ENCODE data around the gene TFPI.
"Not testable (repeated sequence)": the region's sequence is repeated elsewhere in the genome, so short reads cannot be mapped to it uniquely, and the experiment has no call there.

The TFPI gene

GRCh38 chr2:187575751-187576067 is 21.5 kb upstream of the TFPI start:
- H3K36me3 ChIP-seq (replicated peaks) = no peaks in the 10 kb centered on the region
- DNase-seq = no peak
- no peaks in the 10 kb centered on the region for H3K27me3 ChIP-seq (replicated peaks)
- in situ Hi-C loops (cut with HindIII; ENCODE audit: low pct_ligation_motif_present, low sequenced_read_pairs) = no loop called here
- no peak overlapping the region for H3K27ac ChIP-seq
- TF ChIP-seq, protein P1, sequence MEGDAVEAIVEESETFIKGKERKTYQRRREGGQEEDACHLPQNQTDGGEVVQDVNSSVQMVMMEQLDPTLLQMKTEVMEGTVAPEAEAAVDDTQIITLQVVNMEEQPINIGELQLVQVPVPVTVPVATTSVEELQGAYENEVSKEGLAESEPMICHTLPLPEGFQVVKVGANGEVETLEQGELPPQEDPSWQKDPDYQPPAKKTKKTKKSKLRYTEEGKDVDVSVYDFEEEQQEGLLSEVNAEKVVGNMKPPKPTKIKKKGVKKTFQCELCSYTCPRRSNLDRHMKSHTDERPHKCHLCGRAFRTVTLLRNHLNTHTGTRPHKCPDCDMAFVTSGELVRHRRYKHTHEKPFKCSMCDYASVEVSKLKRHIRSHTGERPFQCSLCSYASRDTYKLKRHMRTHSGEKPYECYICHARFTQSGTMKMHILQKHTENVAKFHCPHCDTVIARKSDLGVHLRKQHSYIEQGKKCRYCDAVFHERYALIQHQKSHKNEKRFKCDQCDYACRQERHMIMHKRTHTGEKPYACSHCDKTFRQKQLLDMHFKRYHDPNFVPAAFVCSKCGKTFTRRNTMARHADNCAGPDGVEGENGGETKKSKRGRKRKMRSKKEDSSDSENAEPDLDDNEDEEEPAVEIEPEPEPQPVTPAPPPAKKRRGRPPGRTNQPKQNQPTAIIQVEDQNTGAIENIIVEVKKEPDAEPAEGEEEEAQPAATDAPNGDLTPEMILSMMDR (IDR thresholded peaks at IDR 0.05; ENCODE audit: low read depth, low read length, missing control alignments) = no peak
- no peak overlapping the region for H3K4me3 ChIP-seq (ENCODE audit: low read depth, low read length)

DNA sequence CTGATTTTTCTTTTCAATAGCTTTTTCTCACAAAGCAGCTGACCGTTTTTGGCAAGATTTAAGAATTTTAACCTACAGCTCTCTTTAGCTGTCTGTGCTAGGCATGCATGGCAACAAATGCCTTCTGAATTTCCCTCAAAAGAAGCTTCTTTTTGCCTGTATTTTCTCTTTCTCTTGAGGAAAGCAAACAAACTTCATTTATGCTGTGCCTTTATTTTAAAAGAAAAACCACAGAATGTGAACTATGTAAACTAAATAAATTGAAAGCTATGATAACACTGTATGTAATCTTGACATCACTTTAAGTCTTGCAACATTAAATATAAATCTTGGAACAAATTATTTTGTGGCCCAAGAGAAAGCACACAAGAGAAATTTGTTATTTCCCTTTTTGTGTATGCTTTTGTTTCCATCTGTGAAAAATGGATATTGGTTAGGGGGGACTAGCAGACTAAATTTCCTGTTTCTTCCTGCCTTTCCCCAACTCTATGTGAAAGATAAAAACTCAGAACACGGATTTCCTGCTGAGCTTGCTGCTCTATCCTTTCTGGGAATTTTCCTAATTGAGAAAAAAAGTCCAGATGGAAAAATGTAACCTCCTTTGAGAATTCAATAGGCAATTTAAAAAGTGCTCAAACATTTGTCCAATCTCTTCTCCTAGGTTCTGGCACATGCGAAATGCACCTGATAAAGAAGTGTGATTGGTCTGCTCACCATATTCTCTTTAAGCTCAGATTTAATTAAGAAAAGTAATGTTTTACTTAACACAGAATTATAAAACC is 20.9 kb upstream of the TFPI start:
- H3K27me3 ChIP-seq (replicated peaks) = no peaks in the 10 kb centered on the region
- no peaks in the 10 kb centered on the region for H3K36me3 ChIP-seq (replicated peaks)
- in situ Hi-C loops (cut with HindIII; ENCODE audit: low pct_ligation_motif_present, low sequenced_read_pairs) = no loop called here
- TF ChIP-seq, protein P1 (IDR thresholded peaks at IDR 0.05; ENCODE audit: low read depth, low read length, missing control alignments) = no peak
- H3K27ac ChIP-seq = peak overlapping the region; percentile 13
- DNase-seq = no peak
- H3K4me3 ChIP-seq (ENCODE audit: low read depth, low read length) = no peak overlapping the region

- H3K4me3 ChIP-seq (ENCODE audit: low read depth, low read length) = no peak overlapping the region
- no peaks in the 10 kb centered on the region for H3K27me3 ChIP-seq (replicated peaks)
- no peak overlapping the region for H3K27ac ChIP-seq
- DNase-seq = no peak
- in situ Hi-C loops (cut with HindIII; ENCODE audit: low pct_ligation_motif_present, low sequenced_read_pairs) = no loop called here
- no peaks in the 10 kb centered on the region for H3K36me3 ChIP-seq (replicated peaks)
- TF ChIP-seq, protein P1 (IDR thresholded peaks at IDR 0.05; ENCODE audit: low read depth, low read length, missing control alignments) = no peak
These were observed 19.5 kb upstream of the TFPI start for GRCh38 chr2:187573722-187574121.

- in situ Hi-C loops (cut with HindIII; ENCODE audit: low pct_ligation_motif_present, low sequenced_read_pairs); H3K27ac ChIP-seq; H3K4me3 ChIP-seq (ENCODE audit: low read depth, low read length); H3K36me3 ChIP-seq (replicated peaks); H3K27me3 ChIP-seq (replicated peaks); DNase-seq: not testable (repeated sequence)
These were observed 17.8 kb upstream of the TFPI start for GRCh38 chr2:187571996-187572395.

GRCh38 chr2:187569571-187569970 is 15.3 kb upstream of the TFPI start:
- no peaks in the 10 kb centered on the region for H3K36me3 ChIP-seq (replicated peaks)
- TF ChIP-seq, protein P1 (IDR thresholded peaks at IDR 0.05; ENCODE audit: low read depth, low read length, missing control alignments) = no peak
- DNase-seq = no peak
- in situ Hi-C loops (cut with HindIII; ENCODE audit: low pct_ligation_motif_present, low sequenced_read_pairs) = no loop called here
- H3K4me3 ChIP-seq (ENCODE audit: low read depth, low read length) = no peak overlapping the region
- H3K27ac ChIP-seq = no peak overlapping the region
- H3K27me3 ChIP-seq (replicated peaks) = no peaks in the 10 kb centered on the region

DNA sequence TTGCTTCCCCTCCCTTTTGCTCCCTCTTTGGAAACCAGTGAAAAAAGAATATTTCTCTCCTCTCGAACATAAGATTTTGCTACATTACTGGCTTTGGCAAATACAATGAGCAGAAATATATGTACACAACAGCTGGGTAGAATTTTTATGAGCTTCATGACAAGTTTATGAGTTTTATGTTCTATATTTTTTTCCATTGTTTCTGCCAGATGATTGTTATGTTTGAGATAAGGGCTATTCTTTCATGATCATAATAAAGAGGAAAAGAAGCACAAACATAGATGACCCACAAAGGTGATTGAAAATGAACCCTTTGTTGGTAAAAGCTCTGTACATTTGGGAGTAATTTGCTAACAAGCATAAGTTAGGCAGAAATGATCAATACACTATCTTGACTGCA is 14.8 kb upstream of the TFPI start:
- DNase-seq = no peak
- Histone ChIP-seq H3K27me3 (replicated peaks) (no peaks in the 10 kb centered on the region), H3K27ac (no peak overlapping the region), H3K4me3 (ENCODE audit: low read depth, low read length) (no peak overlapping the region), H3K36me3 (replicated peaks) (no peaks in the 10 kb centered on the region)
- TF ChIP-seq, protein P1 (IDR thresholded peaks at IDR 0.05; ENCODE audit: low read depth, low read length, missing control alignments) = no peak
- in situ Hi-C loops (cut with HindIII; ENCODE audit: low pct_ligation_motif_present, low sequenced_read_pairs) = no loop called here
